ENCODE data around the gene USP5. TPM values are rescaled to one million over a fixed set of nuclear protein-coding genes. Genes with fewer than 3 reads are reported as not detected.

USP5 gene
- total and polyA plus RNA-seq, 5 experiments from 2014 or later: 55.3 to 78.9 (median 69.2) TPM

- Mint-ChIP-seq H3K36me3 (peaks cover 0 to 3% (median 2%) of the 10 kb centered on the region in 3 donors), H3K27me3 (no peaks in the 10 kb centered on the region), H3K27ac (no peak overlapping the region), H3K4me1 (peaks cover 18 to 26% (median 22%) of the 10 kb centered on the region in 4 donors), H3K4me3 (no peak overlapping the region), H3K9me3 (no peaks in the 10 kb centered on the region)
- ATAC-seq: no peak
- POLR2A ChIA-PET: no interaction called here
- no peak for DNase-seq
These were observed 2.5 kb upstream of the USP5 start for GRCh38 chr12:6849427-6849826.

- peaks cover 18 to 28% (median 25%) of the 10 kb centered on the region in 4 donors for H3K4me1 Mint-ChIP-seq
- POLR2A ChIA-PET: interaction anchor here (1.2 to 6.5 kb wide), 4 partner anchors 16 to 409 kb away, joined by 3 to 119 read pairs (median 46); partner anchors contain the start of genes ENO2, SPSB2 and TPI1
- no peaks in the 10 kb centered on the region for H3K27me3 Mint-ChIP-seq
- peaks cover 0 to 3% (median 2%) of the 10 kb centered on the region in 3 donors for H3K36me3 Mint-ChIP-seq
- DNase-seq (no peak), ATAC-seq (no peak)
- no peaks in the 10 kb centered on the region for H3K9me3 Mint-ChIP-seq
- peak overlapping the region in 1 of 10 donors; percentile 6 for H3K4me3 Mint-ChIP-seq
- peak overlapping the region in 2 of 10 donors; percentile 57 to 79 for H3K27ac Mint-ChIP-seq
These were observed 1.9 kb upstream of the USP5 start for GRCh38 chr12:6849976-6850560.

GRCh38 chr12:6850796-6851152 is 1.2 kb upstream of the USP5 start:
- Mint-ChIP-seq H3K27me3 (no peaks in the 10 kb centered on the region), H3K27ac (peak overlapping the region in 3 of 10 donors; percentile 36 to 99 (median 91)), H3K4me3 (peak overlapping the region in 2 of 10 donors; percentile 86 to 95), H3K9me3 (no peaks in the 10 kb centered on the region), H3K4me1 (peaks cover 18 to 28% (median 25%) of the 10 kb centered on the region in 4 donors), H3K36me3 (peaks cover 0 to 7% (median 2%) of the 10 kb centered on the region in 3 donors)
- DNase-seq (no peak), ATAC-seq (no peak)
- POLR2A ChIA-PET: interaction anchor here (0.6 to 6.5 kb wide), 18 partner anchors 11 to 410 kb away, joined by 3 to 119 read pairs (median 12); partner anchors contain the start of genes C12orf57, COPS7A, ENO2 and NOP2

GRCh38 chr12:6851153-6851920 is 613 bp upstream of the USP5 start, which contains the start of gene CDCA3:
Gene CDCA3, minus strand, starts transcription at chr12:6851286. Its CDS starts 334 bp downstream, at chr12:6850952.
- Mint-ChIP-seq H3K27ac (peak within 1 kb of the TSS; percentile 91 to 100 (median 99)), H3K9me3 (no peaks in the 10 kb centered on the region), H3K4me1 (peaks cover 20 to 31% (median 25%) of the 10 kb centered on the region in 4 donors), H3K27me3 (no peaks in the 10 kb centered on the region), H3K36me3 (peaks cover 0 to 12% (median 0%) of the 10 kb centered on the region in 3 donors), H3K4me3 (peak within 1 kb of the TSS; percentile 86 to 100 (median 96))
- POLR2A ChIA-PET: interaction anchor here (0.5 to 6.5 kb wide), 31 partner anchors 8 to 964 kb away, joined by 3 to 119 read pairs (median 5); partner anchors contain the start of genes C12orf57, COPS7A, ENO2 and GAPDH
- ATAC-seq (peak; percentile 54 to 56), DNase-seq (peak; percentile 80 to 98 (median 89))

- ATAC-seq (peak in 1 of 2 donors; percentile 1), DNase-seq (peak in 8 of 10 donors; percentile 17 to 75 (median 48))
- peak overlapping the region; percentile 91 to 100 (median 99) for H3K27ac Mint-ChIP-seq
- no peaks in the 10 kb centered on the region for H3K9me3 Mint-ChIP-seq
- peaks cover 4 to 27% (median 10%) of the 10 kb centered on the region in 3 donors for H3K36me3 Mint-ChIP-seq
- peaks cover 23 to 33% (median 25%) of the 10 kb centered on the region in 4 donors for H3K4me1 Mint-ChIP-seq
- peak overlapping the region; percentile 86 to 100 (median 96) for H3K4me3 Mint-ChIP-seq
- POLR2A ChIA-PET: interaction anchor here (0.8 to 6.5 kb wide), 26 partner anchors 9 to 391 kb away, joined by 3 to 119 read pairs (median 7); partner anchors contain the start of genes C12orf57, COPS7A, ENO2 and GAPDH
- no peaks in the 10 kb centered on the region for H3K27me3 Mint-ChIP-seq
These were observed 853 bp downstream of the USP5 start for GRCh38 chr12:6852651-6853354.

- Mint-ChIP-seq H3K27me3 (no peaks in the 10 kb centered on the region), H3K4me1 (peaks cover 23 to 33% (median 25%) of the 10 kb centered on the region in 4 donors), H3K9me3 (no peaks in the 10 kb centered on the region), H3K27ac (peak overlapping the region in 8 of 10 donors; percentile 33 to 100 (median 98)), H3K4me3 (peak overlapping the region; percentile 86 to 100 (median 96)), H3K36me3 (peaks cover 4 to 35% (median 15%) of the 10 kb centered on the region in 3 donors)
- no peak for ATAC-seq
- POLR2A ChIA-PET: interaction anchor here (0.9 to 6.5 kb wide), 11 partner anchors 8 to 226 kb away, joined by 3 to 119 read pairs (median 16); partner anchors contain the start of genes C12orf57, MLF2, P3H3 and RNU7-1
- DNase-seq: no peak
These were observed 1.7 kb downstream of the USP5 start for GRCh38 chr12:6853626-6854025.

GRCh38 chr12:6854036-6854435 is 2.1 kb downstream of the USP5 start:
- H3K36me3 Mint-ChIP-seq: peaks cover 4 to 36% (median 15%) of the 10 kb centered on the region in 3 donors
- ATAC-seq: no peak
- POLR2A ChIA-PET: interaction anchor here (1.2 to 6.5 kb wide), 5 partner anchors 12 to 165 kb away, joined by 4 to 119 read pairs (median 35); partner anchors contain the start of genes C12orf57, P3H3, RNU7-1 and SPSB2
- no peaks in the 10 kb centered on the region for H3K27me3 Mint-ChIP-seq
- H3K27ac Mint-ChIP-seq: peak overlapping the region in 9 of 10 donors; percentile 33 to 100 (median 91)
- H3K9me3 Mint-ChIP-seq: no peaks in the 10 kb centered on the region
- DNase-seq: no peak
- peak overlapping the region in 6 of 10 donors; percentile 8 to 98 (median 90) for H3K4me3 Mint-ChIP-seq
- peaks cover 23 to 33% (median 25%) of the 10 kb centered on the region in 4 donors for H3K4me1 Mint-ChIP-seq

GRCh38 chr12:6855322-6855721 is 3.4 kb downstream of the USP5 start:
- peak overlapping the region in 1 of 10 donors; percentile 12 for H3K27ac Mint-ChIP-seq

GRCh38 chr12:6858799-6859198 is 6.8 kb downstream of the USP5 start:
- H3K36me3 Mint-ChIP-seq: peaks cover 9 to 77% (median 28%) of the 10 kb centered on the region in 3 donors
- POLR2A ChIA-PET: interaction anchor here (0.9 to 1.2 kb wide), 3 partner anchors 8 to 14 kb away, joined by 3 read pairs; partner anchors contain the start of genes SPSB2 and TPI1
- no peak for DNase-seq
- no peaks in the 10 kb centered on the region for H3K9me3 Mint-ChIP-seq
- no peak for ATAC-seq
- H3K27ac Mint-ChIP-seq: no peak overlapping the region
- no peak overlapping the region for H3K4me3 Mint-ChIP-seq
- H3K27me3 Mint-ChIP-seq: no peaks in the 10 kb centered on the region
- H3K4me1 Mint-ChIP-seq: peaks cover 6 to 19% (median 10%) of the 10 kb centered on the region in 4 donors

More at GRCh38 chr12:6855322-6855721, 3.4 kb downstream of the USP5 start:
- ATAC-seq (no peak), DNase-seq (no peak)
- Mint-ChIP-seq H3K27me3 (no peaks in the 10 kb centered on the region), H3K9me3 (no peaks in the 10 kb centered on the region), H3K36me3 (peaks cover 4 to 47% (median 16%) of the 10 kb centered on the region in 3 donors), H3K4me1 (peaks cover 23 to 33% (median 25%) of the 10 kb centered on the region in 4 donors), H3K4me3 (no peak overlapping the region)
- POLR2A ChIA-PET: interaction anchor here (6.5 kb wide), 1 partner anchor 11 kb away, joined by 119 read pairs; the partner anchor contains the start of gene TPI1

GRCh38 chr12:6860116-6860515 is 8.2 kb downstream of the USP5 start:
- ATAC-seq: no peak
- Mint-ChIP-seq H3K27ac (no peak overlapping the region), H3K9me3 (no peaks in the 10 kb centered on the region), H3K36me3 (peaks cover 9 to 79% (median 30%) of the 10 kb centered on the region in 3 donors), H3K27me3 (no peaks in the 10 kb centered on the region), H3K4me1 (peaks cover 0 to 9% (median 4%) of the 10 kb centered on the region in 4 donors), H3K4me3 (no peak overlapping the region)
- DNase-seq: no peak
- POLR2A ChIA-PET: interaction anchor here (0.6 to 1.4 kb wide), 2 partner anchors 8 to 233 kb away, joined by 4 to 6 read pairs; partner anchors contain the start of gene USP5

GRCh38 chr12:6860942-6861341 is 9.0 kb downstream of the USP5 start:
- no peak for DNase-seq
- no peaks in the 10 kb centered on the region for H3K9me3 Mint-ChIP-seq
- H3K4me3 Mint-ChIP-seq: no peak overlapping the region
- peaks cover 0 to 9% (median 3%) of the 10 kb centered on the region in 4 donors for H3K4me1 Mint-ChIP-seq
- POLR2A ChIA-PET: interaction anchor here (0.6 to 1.6 kb wide), 3 partner anchors 9 to 20 kb away, joined by 3 to 12 read pairs (median 4); partner anchors contain the start of genes CDCA3, SPSB2 and USP5
- peaks cover 9 to 79% (median 30%) of the 10 kb centered on the region in 3 donors for H3K36me3 Mint-ChIP-seq
- peak overlapping the region in 2 of 10 donors; percentile 57 to 76 for H3K27ac Mint-ChIP-seq
- no peaks in the 10 kb centered on the region for H3K27me3 Mint-ChIP-seq
- ATAC-seq: no peak
